ENCODE data around the gene ACOD1. TPM values are rescaled to one million over a fixed set of nuclear protein-coding genes. Genes with fewer than 3 reads are reported as not detected.

ACOD1 gene
- polyA plus RNA-seq, 1 of the 3 experiments (the other 2 are of a cell fraction) = not detected

DNA sequence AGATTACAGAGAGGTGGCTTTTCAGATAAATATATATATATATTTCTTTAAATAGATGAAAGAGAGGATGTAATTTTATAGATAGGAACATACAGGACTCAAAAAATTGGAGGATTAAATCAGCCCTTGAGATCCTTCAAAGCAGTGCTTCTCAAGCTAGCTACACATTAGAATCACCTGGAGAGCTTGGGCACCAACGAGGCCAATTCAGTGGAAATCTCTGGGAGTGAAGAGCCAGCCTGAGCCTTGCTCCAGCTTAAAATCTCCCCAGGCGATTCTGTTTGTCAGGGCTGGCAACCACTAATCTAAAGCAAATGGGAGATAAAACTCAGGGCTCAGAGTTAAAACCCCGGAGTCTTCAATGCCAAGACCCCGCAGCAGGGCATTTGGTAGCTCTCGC is 28.6 kb downstream of the ACOD1 start:
- Histone ChIP-seq H3K9me3 (no peaks in the 10 kb centered on the region), H3K36me3 (replicated peaks in 1 of 2; ENCODE audit: control insufficient read depth in 1 of 2, insufficient read depth in 2 of 2, low read length in 1 of 2) (no peaks in the 10 kb centered on the region), H3F3A (replicated peaks; ENCODE audit: insufficient read depth) (no peaks in the 10 kb centered on the region), H3K9me2 (no peaks in the 10 kb centered on the region), H2AFZ (ENCODE audit: low read depth) (no peak overlapping the region), H3K4me1 (ENCODE audit: control insufficient read depth in 1 of 2, insufficient read depth in 2 of 2, low read depth in 1 of 2, low read length in 1 of 2) (peaks cover 0 to 5% of the 10 kb centered on the region in 2 experiments; a peak in 2 of 4 replicates), H3K4me2 (no peak overlapping the region), H3K27me3 (ENCODE audit: insufficient read depth) (no peaks in the 10 kb centered on the region), H3K79me2 (ENCODE audit: insufficient read depth) (no peaks in the 10 kb centered on the region), H3K4me3 (ENCODE audit: low read depth in 2 of 2, low read length in 1 of 2) (no peak overlapping the region), H3K27ac (ENCODE audit: low read depth in 2 of 2, low read length in 1 of 2) (no peak overlapping the region), H3K9ac (no peak overlapping the region), H4K20me1 (ENCODE audit: insufficient read depth) (no peaks in the 10 kb centered on the region)
- 37% methylated on average over 2 of the region's 5 CpGs for WGBS (ENCODE audit: low lambda C conversion rate)
- ChIA-PET POLR2A (no interaction called here), CTCF (interaction anchor here (1.1 to 4.0 kb wide), 4 partner anchors 7 to 1107 kb away, joined by 3 to 34 read pairs (median 6); no protein-coding TSS in a partner anchor)
- DNase-seq = peak; percentile 58
- no peak for TF ChIP-seq USF2 (IDR thresholded peaks at IDR 0.05; ENCODE audit: borderline replicate concordance, low read depth, low read length)
- TF ChIP-seq RFX5 (IDR thresholded peaks at IDR 0.05; ENCODE audit: low read length) = no peak
- no peak for TF ChIP-seq TAF1 (IDR thresholded peaks at IDR 0.05; ENCODE audit: borderline replicate concordance, low read depth, low read length)
- no peak for TF ChIP-seq JUND (IDR thresholded peaks at IDR 0.05)
- TF ChIP-seq, protein P1, sequence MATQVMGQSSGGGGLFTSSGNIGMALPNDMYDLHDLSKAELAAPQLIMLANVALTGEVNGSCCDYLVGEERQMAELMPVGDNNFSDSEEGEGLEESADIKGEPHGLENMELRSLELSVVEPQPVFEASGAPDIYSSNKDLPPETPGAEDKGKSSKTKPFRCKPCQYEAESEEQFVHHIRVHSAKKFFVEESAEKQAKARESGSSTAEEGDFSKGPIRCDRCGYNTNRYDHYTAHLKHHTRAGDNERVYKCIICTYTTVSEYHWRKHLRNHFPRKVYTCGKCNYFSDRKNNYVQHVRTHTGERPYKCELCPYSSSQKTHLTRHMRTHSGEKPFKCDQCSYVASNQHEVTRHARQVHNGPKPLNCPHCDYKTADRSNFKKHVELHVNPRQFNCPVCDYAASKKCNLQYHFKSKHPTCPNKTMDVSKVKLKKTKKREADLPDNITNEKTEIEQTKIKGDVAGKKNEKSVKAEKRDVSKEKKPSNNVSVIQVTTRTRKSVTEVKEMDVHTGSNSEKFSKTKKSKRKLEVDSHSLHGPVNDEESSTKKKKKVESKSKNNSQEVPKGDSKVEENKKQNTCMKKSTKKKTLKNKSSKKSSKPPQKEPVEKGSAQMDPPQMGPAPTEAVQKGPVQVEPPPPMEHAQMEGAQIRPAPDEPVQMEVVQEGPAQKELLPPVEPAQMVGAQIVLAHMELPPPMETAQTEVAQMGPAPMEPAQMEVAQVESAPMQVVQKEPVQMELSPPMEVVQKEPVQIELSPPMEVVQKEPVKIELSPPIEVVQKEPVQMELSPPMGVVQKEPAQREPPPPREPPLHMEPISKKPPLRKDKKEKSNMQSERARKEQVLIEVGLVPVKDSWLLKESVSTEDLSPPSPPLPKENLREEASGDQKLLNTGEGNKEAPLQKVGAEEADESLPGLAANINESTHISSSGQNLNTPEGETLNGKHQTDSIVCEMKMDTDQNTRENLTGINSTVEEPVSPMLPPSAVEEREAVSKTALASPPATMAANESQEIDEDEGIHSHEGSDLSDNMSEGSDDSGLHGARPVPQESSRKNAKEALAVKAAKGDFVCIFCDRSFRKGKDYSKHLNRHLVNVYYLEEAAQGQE (IDR thresholded peaks at IDR 0.05; ENCODE audit: low read depth, low read length) = no peak
- TF ChIP-seq RAD21 (IDR thresholded peaks at IDR 0.05; ENCODE audit: low read length) = no peak
- TF ChIP-seq EZH2phosphoT487 (IDR thresholded peaks at IDR 0.05; ENCODE audit: borderline replicate concordance, low read depth) = no peak

DNA sequence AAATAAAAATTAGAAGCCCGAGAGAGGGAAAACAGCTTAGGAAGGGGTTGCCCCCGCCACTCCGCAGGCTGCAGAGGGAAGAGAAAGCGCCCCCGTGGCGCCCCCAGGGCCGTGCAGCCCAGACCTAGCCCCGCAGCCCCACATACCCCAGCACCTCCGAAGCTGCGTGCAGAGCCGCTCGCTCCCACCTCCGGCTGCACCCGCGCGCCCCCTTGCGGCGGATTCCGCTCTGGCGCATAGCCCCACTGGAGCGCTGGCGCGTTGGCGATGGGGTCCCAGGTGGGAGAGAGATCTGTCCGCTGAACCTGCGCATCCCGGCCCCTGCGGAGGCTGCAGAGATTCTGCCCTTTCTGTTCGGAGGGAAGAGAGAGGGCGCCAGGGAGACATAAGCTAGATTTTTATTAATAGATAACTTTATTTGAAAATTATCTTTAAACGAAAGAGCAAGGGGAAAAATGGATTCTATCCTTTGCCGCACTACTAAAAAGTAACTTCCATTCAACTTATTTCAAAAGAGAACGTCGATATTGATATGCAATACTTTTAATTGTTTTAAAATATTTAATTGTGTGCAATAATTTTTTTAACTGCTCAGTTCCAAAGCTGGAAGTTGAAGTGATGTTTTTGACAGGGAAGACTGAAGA is 31.9 kb downstream of the ACOD1 start:
- Histone ChIP-seq H3F3A (replicated peaks; ENCODE audit: insufficient read depth) (no peaks in the 10 kb centered on the region), H2AFZ (ENCODE audit: low read depth) (peak overlapping the region; percentile 76; the same call in 1 of the 2 replicates), H3K27ac (ENCODE audit: low read depth in 2 of 2, low read length in 1 of 2) (no peak overlapping the region), H3K79me2 (ENCODE audit: insufficient read depth) (no peaks in the 10 kb centered on the region), H3K4me1 (ENCODE audit: control insufficient read depth in 1 of 2, insufficient read depth in 2 of 2, low read depth in 1 of 2, low read length in 1 of 2) (peaks cover 0 to 5% of the 10 kb centered on the region in 2 experiments; a peak in 2 of 4 replicates), H3K9me2 (no peaks in the 10 kb centered on the region), H3K27me3 (ENCODE audit: insufficient read depth) (no peaks in the 10 kb centered on the region), H3K4me3 (ENCODE audit: low read depth in 2 of 2, low read length in 1 of 2) (peak overlapping the region; percentile 38 to 53; a peak in 3 of 4 replicates), H3K9ac (no peak overlapping the region), H3K9me3 (no peaks in the 10 kb centered on the region), H3K36me3 (replicated peaks in 1 of 2; ENCODE audit: control insufficient read depth in 1 of 2, insufficient read depth in 2 of 2, low read length in 1 of 2) (no peaks in the 10 kb centered on the region), H4K20me1 (ENCODE audit: insufficient read depth) (no peaks in the 10 kb centered on the region), H3K4me2 (peak overlapping the region; percentile 82)
- ChIA-PET CTCF (interaction anchor here (0.6 to 4.0 kb wide), 36 partner anchors 10 to 1292 kb away, joined by 3 to 34 read pairs (median 4); partner anchors contain the start of genes CLN5 and KCTD12), POLR2A (no interaction called here)
- 2% methylated on average over 23 of the region's 34 CpGs for WGBS (ENCODE audit: low lambda C conversion rate)
- TF ChIP-seq SIN3A (IDR thresholded peaks at IDR 0.05; ENCODE audit: borderline replicate concordance, low read depth, low read length) (no peak), USF2 (IDR thresholded peaks at IDR 0.05; ENCODE audit: borderline replicate concordance, low read depth, low read length) (no peak), RAD21 (IDR thresholded peaks at IDR 0.05; ENCODE audit: low read length) (peak; percentile 69), MXI1 (IDR thresholded peaks at IDR 0.05; ENCODE audit: low read depth, low read length) (no peak), SMC3 (IDR thresholded peaks at IDR 0.05; ENCODE audit: low read depth, low read length) (peak; percentile 70), RCOR1 (IDR thresholded peaks at IDR 0.05; ENCODE audit: low read length) (0 out of 2 replicates have a peak, but pooled peaks have one; percentile 15), MEF2A (IDR thresholded peaks at IDR 0.05; ENCODE audit: borderline replicate concordance, low read depth) (no peak), CTCF (IDR thresholded peaks at IDR 0.05) (peak; percentile 93), TCF12 (IDR thresholded peaks at IDR 0.05) (no peak), NRF1 (IDR thresholded peaks at IDR 0.05; ENCODE audit: low read depth, low read length) (no peak)
- DNase-seq = peak; percentile 92
